Liver (tissue), 9 donors: Measurements from ENCODE around the gene BCR. TPM values are rescaled to one million over a fixed set of nuclear protein-coding genes. Genes with fewer than 3 reads are reported as not detected.

Experiments
- DNase-seq: peaks from one replicate; pipeline ENCODE4 v3.0.0-alpha.2; 2017; ENCODE audit warnings: low spot score
- H3K27ac ChIP-seq, 2 donors: one replicate each; pipeline ENCODE4 v1.7.0; 2013; ENCODE audit warnings: inconsistent platforms in 2 of 2, low read length in 2 of 2, control low read depth in 1 of 2, low read depth in 1 of 2, mild to moderate bottlenecking in 1 of 2
- H3K27me3 ChIP-seq, 4 donors: one replicate each; pipeline versions ENCODE4 v1.6.1 to v1.7.0; 2013; ENCODE audit warnings: low read length in 3 of 4, inconsistent platforms in 1 of 4, mild to moderate bottlenecking in 1 of 4, moderate library complexity in 1 of 4; ENCODE audit not compliant: control insufficient read depth in 4 of 4, insufficient read depth in 4 of 4
- H3K36me3 ChIP-seq, 4 donors: one replicate each; pipeline versions ENCODE4 v1.6.1 to v1.7.0; 2013; ENCODE audit warnings: low read length in 3 of 4, mild to moderate bottlenecking in 3 of 4, low read depth in 1 of 4, moderate library complexity in 1 of 4; ENCODE audit not compliant: control insufficient read depth in 4 of 4, insufficient read depth in 3 of 4
- H3K4me1 ChIP-seq, 4 donors: one replicate each; pipeline versions ENCODE4 v1.6.1 to v1.7.0; 2013; ENCODE audit warnings: low read length in 3 of 4, mild to moderate bottlenecking in 3 of 4, moderate library complexity in 1 of 4; ENCODE audit not compliant: control insufficient read depth in 4 of 4, insufficient read depth in 4 of 4
- H3K4me3 ChIP-seq, 3 donors: one replicate each; pipeline versions ENCODE4 v1.6.1 to v1.7.0; 2013; ENCODE audit warnings: low read length in 3 of 3, control low read depth in 1 of 3, low read depth in 1 of 3, mild to moderate bottlenecking in 1 of 3
- H3K9ac ChIP-seq, 2 donors: one replicate each; pipeline ENCODE4 v1.7.0; 2013; ENCODE audit warnings: low read length in 2 of 2, mild to moderate bottlenecking in 2 of 2, moderate library complexity in 2 of 2, control low read depth in 1 of 2, low read depth in 1 of 2
- H3K9me3 ChIP-seq, 4 donors: one replicate each; pipeline versions ENCODE4 v1.6.1 to v1.7.0; 2013; ENCODE audit warnings: low read length in 3 of 4; ENCODE audit not compliant: control insufficient read depth in 4 of 4
- FOXA1 ChIP-seq: IDR thresholded peaks from 2 replicates; pipeline ENCODE4 v1.6.1; 2016; ENCODE audit warnings: antibody characterized with exemption
- FOXA2 ChIP-seq: IDR thresholded peaks from 2 replicates; pipeline ENCODE4 v1.6.1; 2016; ENCODE audit warnings: antibody characterized with exemption
- GABPA ChIP-seq, 2 donors: IDR thresholded peaks in 1 of 2; conservative IDR thresholded peaks in 1 of 2; 2 replicates each; pipeline ENCODE4 v1.6.1; 2016; ENCODE audit warnings: antibody characterized with exemption in 2 of 2, mild to moderate bottlenecking in 1 of 2, moderate library complexity in 1 of 2
- HNF4A ChIP-seq, 2 donors: conservative IDR thresholded peaks; 2 replicates each; pipeline ENCODE4 v1.6.1; 2016; ENCODE audit warnings: antibody characterized with exemption in 2 of 2, mild to moderate bottlenecking in 2 of 2
- HNF4G ChIP-seq: IDR thresholded peaks from 2 replicates; pipeline ENCODE4 v1.6.1; 2016; ENCODE audit warnings: antibody characterized with exemption
- JUND ChIP-seq, 2 donors: IDR thresholded peaks; 2 replicates each; pipeline ENCODE4 v1.6.1; 2016; ENCODE audit warnings: antibody characterized with exemption in 2 of 2
- NR2F2 ChIP-seq: IDR thresholded peaks from 2 replicates; pipeline ENCODE4 v1.6.1; 2016; ENCODE audit warnings: antibody characterized with exemption
- RAD21 ChIP-seq, 2 donors: IDR thresholded peaks; 2 replicates each; pipeline ENCODE4 v1.6.1; 2016; ENCODE audit warnings: antibody characterized with exemption in 2 of 2, mild to moderate bottlenecking in 2 of 2
- RXRA ChIP-seq, 2 donors: IDR thresholded peaks; 2 replicates each; pipeline ENCODE4 v1.6.1; 2017 to 2018; ENCODE audit warnings: antibody characterized with exemption in 2 of 2, mild to moderate bottlenecking in 1 of 2
- SP1 ChIP-seq: IDR thresholded peaks from 2 replicates; pipeline ENCODE4 v1.6.1; 2018; ENCODE audit warnings: antibody characterized with exemption, mild to moderate bottlenecking
- TAF1 ChIP-seq: conservative IDR thresholded peaks from 2 replicates; pipeline ENCODE4 v1.6.1; 2016; ENCODE audit warnings: antibody characterized with exemption, mild to moderate bottlenecking
- YY1 ChIP-seq: IDR thresholded peaks from 2 replicates; pipeline ENCODE4 v1.6.1; 2016; ENCODE audit warnings: antibody characterized with exemption, mild to moderate bottlenecking
- WGBS: extraction: QIAGEN DNeasy Blood & Tissue Kit; methylation state at CpG from one replicate; pipeline ENCODE4 v1.1.7; 2013; 5-methylcytosine and 5-hydroxymethylcytosine counted together
- polyA plus RNA-seq, 2 donors: library from polyadenylated mRNA; stranded (reverse) in 1 of 2; unstranded in 1 of 2; fragments of 200-250 nt in 1 of 2; fragments of >200 nt in 1 of 2; fragmentation: Nextera tagmentation in 1 of 2; extraction: Ambion mirVana in 1 of 2; gene quantifications; one replicate each; pipeline versions ENCODE4 v1.2.1 to v1.2.3, GENCODE V29; 2013 to 2015
- total RNA-seq, 2 donors: library from RNA; depleted of rRNA; stranded (reverse); fragments of >200 nt; gene quantifications; one replicate each; pipeline ENCODE4 v1.2.3, GENCODE V29; 2014
- TF ChIP-seq, protein P1 (sequence below): IDR thresholded peaks from 2 replicates; pipeline ENCODE4 v1.6.1; 2016; ENCODE audit warnings: antibody characterized with exemption, mild to moderate bottlenecking
- TF ChIP-seq, protein P2 (sequence below): fragments of 150-350 bp; IDR thresholded peaks from 2 replicates; pipeline ENCODE4 v1.5.1; 2017; ENCODE audit warnings: improper control_type of control experiment, low read depth, low read length; ENCODE audit not compliant: missing input control
- TF ChIP-seq, protein P3 (sequence below): IDR thresholded peaks from 2 replicates; pipeline ENCODE4 v1.6.1; 2016; ENCODE audit warnings: antibody characterized with exemption
- TF ChIP-seq, protein P4 (sequence below): IDR thresholded peaks from 2 replicates; pipeline ENCODE4 v1.6.1; 2016; ENCODE audit warnings: antibody characterized with exemption
- donor health status: healthy.
- donor health status: healthy.
- donor health status: healthy.
- donor health status: healthy.
- donor health status: healthy.

Gene BCR
- total and polyA plus RNA-seq, 4 donors = 7.4 to 35.6 (median 18.3) TPM

DNA sequence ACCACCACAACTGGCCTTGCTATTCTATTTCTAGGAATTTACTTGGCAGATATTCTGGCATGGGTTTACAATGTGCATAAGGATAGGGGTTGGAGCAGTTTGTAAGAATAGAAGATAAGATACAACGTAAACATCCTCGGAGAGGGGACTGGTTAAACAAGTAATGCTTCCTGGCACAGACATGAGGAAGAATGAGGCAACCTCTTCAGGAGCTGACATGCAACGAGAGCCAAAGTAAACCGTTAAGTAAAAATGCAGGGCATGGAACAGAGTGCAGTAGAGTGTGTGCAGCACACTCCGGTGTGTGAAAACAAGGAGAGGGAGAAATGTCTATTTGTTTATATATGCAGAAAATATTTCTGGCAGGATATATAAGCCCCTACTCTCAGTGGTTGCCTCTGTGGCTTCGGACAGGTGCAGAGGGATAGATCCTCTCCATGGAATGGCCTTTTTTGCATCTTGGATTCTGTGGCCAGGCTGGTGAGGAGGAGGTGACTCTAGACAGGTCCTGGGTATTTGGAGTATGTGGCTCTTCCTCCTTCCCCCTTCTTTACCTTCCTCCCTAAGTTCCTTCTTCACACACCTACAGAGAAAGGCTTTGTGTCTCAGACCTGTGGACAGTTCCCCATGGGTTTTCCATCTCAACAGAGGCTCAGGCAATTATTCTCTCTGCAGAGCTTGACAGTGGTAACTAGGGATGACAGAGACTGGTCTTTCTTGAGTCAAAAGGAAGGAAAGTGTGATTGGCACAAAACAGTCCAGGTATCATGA, 32.5 kb upstream of the BCR start:
- Histone ChIP-seq H3K9me3 (no peaks in the 10 kb centered on the region), H3K9ac (no peak overlapping the region), H3K4me3 (no peak overlapping the region), H3K4me1 (peaks cover 8 to 19% (median 15%) of the 10 kb centered on the region in 4 donors), H3K27me3 (no peaks in the 10 kb centered on the region), H3K27ac (peak overlapping the region in 1 of 2 donors; percentile 41), H3K36me3 (no peaks in the 10 kb centered on the region)
- WGBS = 12% methylated on average over 6 of the region's 6 CpGs
- peak; percentile 67 for TF ChIP-seq SP1
- TF ChIP-seq JUND (IDR thresholded peaks at IDR 0.05) = peak; percentile 30 to 73
- TF ChIP-seq, protein P1, sequence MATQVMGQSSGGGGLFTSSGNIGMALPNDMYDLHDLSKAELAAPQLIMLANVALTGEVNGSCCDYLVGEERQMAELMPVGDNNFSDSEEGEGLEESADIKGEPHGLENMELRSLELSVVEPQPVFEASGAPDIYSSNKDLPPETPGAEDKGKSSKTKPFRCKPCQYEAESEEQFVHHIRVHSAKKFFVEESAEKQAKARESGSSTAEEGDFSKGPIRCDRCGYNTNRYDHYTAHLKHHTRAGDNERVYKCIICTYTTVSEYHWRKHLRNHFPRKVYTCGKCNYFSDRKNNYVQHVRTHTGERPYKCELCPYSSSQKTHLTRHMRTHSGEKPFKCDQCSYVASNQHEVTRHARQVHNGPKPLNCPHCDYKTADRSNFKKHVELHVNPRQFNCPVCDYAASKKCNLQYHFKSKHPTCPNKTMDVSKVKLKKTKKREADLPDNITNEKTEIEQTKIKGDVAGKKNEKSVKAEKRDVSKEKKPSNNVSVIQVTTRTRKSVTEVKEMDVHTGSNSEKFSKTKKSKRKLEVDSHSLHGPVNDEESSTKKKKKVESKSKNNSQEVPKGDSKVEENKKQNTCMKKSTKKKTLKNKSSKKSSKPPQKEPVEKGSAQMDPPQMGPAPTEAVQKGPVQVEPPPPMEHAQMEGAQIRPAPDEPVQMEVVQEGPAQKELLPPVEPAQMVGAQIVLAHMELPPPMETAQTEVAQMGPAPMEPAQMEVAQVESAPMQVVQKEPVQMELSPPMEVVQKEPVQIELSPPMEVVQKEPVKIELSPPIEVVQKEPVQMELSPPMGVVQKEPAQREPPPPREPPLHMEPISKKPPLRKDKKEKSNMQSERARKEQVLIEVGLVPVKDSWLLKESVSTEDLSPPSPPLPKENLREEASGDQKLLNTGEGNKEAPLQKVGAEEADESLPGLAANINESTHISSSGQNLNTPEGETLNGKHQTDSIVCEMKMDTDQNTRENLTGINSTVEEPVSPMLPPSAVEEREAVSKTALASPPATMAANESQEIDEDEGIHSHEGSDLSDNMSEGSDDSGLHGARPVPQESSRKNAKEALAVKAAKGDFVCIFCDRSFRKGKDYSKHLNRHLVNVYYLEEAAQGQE = peak; percentile 57
- TF ChIP-seq, protein P2, sequence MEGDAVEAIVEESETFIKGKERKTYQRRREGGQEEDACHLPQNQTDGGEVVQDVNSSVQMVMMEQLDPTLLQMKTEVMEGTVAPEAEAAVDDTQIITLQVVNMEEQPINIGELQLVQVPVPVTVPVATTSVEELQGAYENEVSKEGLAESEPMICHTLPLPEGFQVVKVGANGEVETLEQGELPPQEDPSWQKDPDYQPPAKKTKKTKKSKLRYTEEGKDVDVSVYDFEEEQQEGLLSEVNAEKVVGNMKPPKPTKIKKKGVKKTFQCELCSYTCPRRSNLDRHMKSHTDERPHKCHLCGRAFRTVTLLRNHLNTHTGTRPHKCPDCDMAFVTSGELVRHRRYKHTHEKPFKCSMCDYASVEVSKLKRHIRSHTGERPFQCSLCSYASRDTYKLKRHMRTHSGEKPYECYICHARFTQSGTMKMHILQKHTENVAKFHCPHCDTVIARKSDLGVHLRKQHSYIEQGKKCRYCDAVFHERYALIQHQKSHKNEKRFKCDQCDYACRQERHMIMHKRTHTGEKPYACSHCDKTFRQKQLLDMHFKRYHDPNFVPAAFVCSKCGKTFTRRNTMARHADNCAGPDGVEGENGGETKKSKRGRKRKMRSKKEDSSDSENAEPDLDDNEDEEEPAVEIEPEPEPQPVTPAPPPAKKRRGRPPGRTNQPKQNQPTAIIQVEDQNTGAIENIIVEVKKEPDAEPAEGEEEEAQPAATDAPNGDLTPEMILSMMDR = no peak
- TF ChIP-seq, protein P3, sequence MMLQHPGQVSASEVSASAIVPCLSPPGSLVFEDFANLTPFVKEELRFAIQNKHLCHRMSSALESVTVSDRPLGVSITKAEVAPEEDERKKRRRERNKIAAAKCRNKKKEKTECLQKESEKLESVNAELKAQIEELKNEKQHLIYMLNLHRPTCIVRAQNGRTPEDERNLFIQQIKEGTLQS = peak; percentile 70
- peak in 1 of 2 donors; percentile 69 for TF ChIP-seq RXRA (IDR thresholded peaks at IDR 0.05)
- peak; percentile 63 for TF ChIP-seq YY1
- peak; percentile 52 to 82 for TF ChIP-seq HNF4A (conservative IDR thresholded peaks at IDR 0.05)
- peak; percentile 52 for TF ChIP-seq FOXA1
- TF ChIP-seq FOXA2 = peak; percentile 73
- no peak for TF ChIP-seq TAF1
- TF ChIP-seq GABPA (IDR thresholded peaks at IDR 0.05 in 1 of 2, conservative IDR thresholded peaks at IDR 0.05 in 1 of 2) = no peak
- TF ChIP-seq HNF4G = peak; percentile 13
- TF ChIP-seq NR2F2 = no peak
- TF ChIP-seq RAD21 (IDR thresholded peaks at IDR 0.05) = peak in 1 of 2 donors; percentile 26
- TF ChIP-seq, protein P4, sequence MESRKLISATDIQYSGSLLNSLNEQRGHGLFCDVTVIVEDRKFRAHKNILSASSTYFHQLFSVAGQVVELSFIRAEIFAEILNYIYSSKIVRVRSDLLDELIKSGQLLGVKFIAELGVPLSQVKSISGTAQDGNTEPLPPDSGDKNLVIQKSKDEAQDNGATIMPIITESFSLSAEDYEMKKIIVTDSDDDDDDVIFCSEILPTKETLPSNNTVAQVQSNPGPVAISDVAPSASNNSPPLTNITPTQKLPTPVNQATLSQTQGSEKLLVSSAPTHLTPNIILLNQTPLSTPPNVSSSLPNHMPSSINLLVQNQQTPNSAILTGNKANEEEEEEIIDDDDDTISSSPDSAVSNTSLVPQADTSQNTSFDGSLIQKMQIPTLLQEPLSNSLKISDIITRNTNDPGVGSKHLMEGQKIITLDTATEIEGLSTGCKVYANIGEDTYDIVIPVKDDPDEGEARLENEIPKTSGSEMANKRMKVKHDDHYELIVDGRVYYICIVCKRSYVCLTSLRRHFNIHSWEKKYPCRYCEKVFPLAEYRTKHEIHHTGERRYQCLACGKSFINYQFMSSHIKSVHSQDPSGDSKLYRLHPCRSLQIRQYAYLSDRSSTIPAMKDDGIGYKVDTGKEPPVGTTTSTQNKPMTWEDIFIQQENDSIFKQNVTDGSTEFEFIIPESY = no peak
- no peak for DNase-seq
